GM18858 (cell line): ENCODE data around the gene NAT14.

Experiments used
- ATAC-seq: cut with Tn5 transposase; IDR thresholded peaks from one replicate; pipeline ENCODE4 v1.9.1; 2021; ENCODE audit not compliant: unreplicated experiment

The NAT14 gene

GRCh38 chr19:55498246-55498840, 13.4 kb downstream of the NAT14 start:
- no peak for ATAC-seq

GRCh38 chr19:55500368-55500952, 15.5 kb downstream of the NAT14 start:
- ATAC-seq: no peak

- no peak for ATAC-seq
Measured at GRCh38 chr19:55502197-55502952, 17.4 kb downstream of the NAT14 start.

- no peak for ATAC-seq
Measured at GRCh38 chr19:55503157-55503501, 18.1 kb downstream of the NAT14 start.

GRCh38 chr19:55503502-55504251, 18.7 kb downstream of the NAT14 start:
- peak; percentile 83 for ATAC-seq

GRCh38 chr19:55504252-55504603, 19.2 kb downstream of the NAT14 start:
- no peak for ATAC-seq

GRCh38 chr19:55504981-55505380, 20.0 kb downstream of the NAT14 start:
- ATAC-seq: no peak

- ATAC-seq: no peak
Measured at GRCh38 chr19:55508120-55508519, 23.1 kb downstream of the NAT14 start.

- ATAC-seq: peak; percentile 86
Measured at GRCh38 chr19:55516878-55517620, 32.1 kb downstream of the NAT14 start.

GRCh38 chr19:55519451-55520311, 34.7 kb downstream of the NAT14 start:
- no peak for ATAC-seq

GRCh38 chr19:55520691-55521292, 35.8 kb downstream of the NAT14 start:
- ATAC-seq: no peak

GRCh38 chr19:55525289-55526101, 40.5 kb downstream of the NAT14 start:
- ATAC-seq: no peak

- ATAC-seq: no peak
Measured at GRCh38 chr19:55526216-55527196, 41.5 kb downstream of the NAT14 start.

GRCh38 chr19:55527197-55528029, 42.4 kb downstream of the NAT14 start:
- no peak for ATAC-seq

- ATAC-seq: no peak
Measured at GRCh38 chr19:55528030-55528803, 43.2 kb downstream of the NAT14 start.

GRCh38 chr19:55529636-55530234, 44.7 kb downstream of the NAT14 start:
- ATAC-seq: no peak
